Lung (tissue), 12 donors: Measurements from ENCODE around the gene AURKA. TPM values are rescaled to one million over a fixed set of nuclear protein-coding genes. Genes with fewer than 3 reads are reported as not detected.
"Not testable (repeated sequence)": the region's sequence is repeated elsewhere in the genome, so short reads cannot be mapped to it uniquely, and the experiment has no call there.

Experiments used
- ATAC-seq: fragments of 200-7000 bp; cut with Tn5 transposase; one replicate; pipeline ENCODE4 v1.9.1; 2020; ENCODE audit warnings: moderate number of reproducible peaks; ENCODE audit not compliant: insufficient read depth, low FRiP score
- DNase-seq, 3 donors: peaks; one replicate each; pipeline ENCODE4 v3.0.0-alpha.2; 2013 to 2017
- H3K27ac ChIP-seq, 2 donors: one replicate each; pipeline ENCODE4 v1.5.1; 2013; ENCODE audit warnings: mild to moderate bottlenecking in 2 of 2, moderate library complexity in 2 of 2, control low read depth in 1 of 2, inconsistent platforms in 1 of 2, low read depth in 1 of 2, low read length in 1 of 2
- H3K27me3 ChIP-seq, 3 donors: one replicate each; pipeline ENCODE4 v1.5.1; 2013; ENCODE audit warnings: low read length in 2 of 3; ENCODE audit not compliant: control insufficient read depth in 3 of 3, insufficient read depth in 3 of 3
- H3K36me3 ChIP-seq, 4 donors: one replicate each; pipeline ENCODE4 v1.5.1; 2013; ENCODE audit warnings: low read length in 4 of 4, mild to moderate bottlenecking in 1 of 4, moderate library complexity in 1 of 4; ENCODE audit not compliant: control insufficient read depth in 4 of 4, insufficient read depth in 4 of 4
- H3K4me1 ChIP-seq, 5 donors: one replicate each; pipeline ENCODE4 v1.5.1; 2013; ENCODE audit warnings: low read length in 5 of 5, mild to moderate bottlenecking in 2 of 5, moderate library complexity in 1 of 5; ENCODE audit not compliant: control insufficient read depth in 5 of 5, insufficient read depth in 5 of 5
- H3K4me3 ChIP-seq: one replicate; pipeline ENCODE4 v1.5.1; 2013; ENCODE audit warnings: mild to moderate bottlenecking, control low read depth, moderate library complexity
- H3K9ac ChIP-seq, 2 donors: one replicate each; pipeline ENCODE4 v1.5.1; 2013; ENCODE audit warnings: low read length in 2 of 2, control low read depth in 1 of 2; ENCODE audit not compliant: insufficient read depth in 1 of 2
- H3K9me3 ChIP-seq, 4 donors: one replicate each; pipeline ENCODE4 v1.5.1; 2013; ENCODE audit warnings: low read length in 3 of 4, mild to moderate bottlenecking in 1 of 4, moderate library complexity in 1 of 4; ENCODE audit not compliant: control insufficient read depth in 4 of 4, insufficient read depth in 3 of 4
- WGBS, 2 donors: extraction: QIAGEN DNeasy Blood & Tissue Kit; methylation state at CpG; one replicate each; pipeline ENCODE4 v1.1.7; 2013; 5-methylcytosine and 5-hydroxymethylcytosine counted together
- polyA plus RNA-seq, 2 donors: library from polyadenylated mRNA; stranded (reverse); fragments of 200-250 nt; gene quantifications; one replicate each; pipeline ENCODE4 v1.2.1, GENCODE V29; 2013
- total RNA-seq, 2 donors: library from RNA; depleted of rRNA in 1 of 2; stranded (reverse); fragments of >200 nt in 1 of 2; gene quantifications; one replicate each; pipeline ENCODE4 v1.2.1, GENCODE V29; 2014 to 2021
- TF ChIP-seq, protein P1 (sequence below): IDR thresholded peaks from 2 replicates; pipeline ENCODE4 v1.5.1; 2012; ENCODE audit warnings: mild to moderate bottlenecking; ENCODE audit errors: control extremely low read depth, extremely low read depth
- donor health status: control.
- donor health status: control.
- donor health status: Bipolar disorder and iron deficiency.
- donor health status: healthy.
- donor health status: DM: yes; HTN: yes; CAD: no.

AURKA gene
- total and polyA plus RNA-seq, 4 donors: 1.5 to 6.2 (median 3.2) TPM

DNA sequence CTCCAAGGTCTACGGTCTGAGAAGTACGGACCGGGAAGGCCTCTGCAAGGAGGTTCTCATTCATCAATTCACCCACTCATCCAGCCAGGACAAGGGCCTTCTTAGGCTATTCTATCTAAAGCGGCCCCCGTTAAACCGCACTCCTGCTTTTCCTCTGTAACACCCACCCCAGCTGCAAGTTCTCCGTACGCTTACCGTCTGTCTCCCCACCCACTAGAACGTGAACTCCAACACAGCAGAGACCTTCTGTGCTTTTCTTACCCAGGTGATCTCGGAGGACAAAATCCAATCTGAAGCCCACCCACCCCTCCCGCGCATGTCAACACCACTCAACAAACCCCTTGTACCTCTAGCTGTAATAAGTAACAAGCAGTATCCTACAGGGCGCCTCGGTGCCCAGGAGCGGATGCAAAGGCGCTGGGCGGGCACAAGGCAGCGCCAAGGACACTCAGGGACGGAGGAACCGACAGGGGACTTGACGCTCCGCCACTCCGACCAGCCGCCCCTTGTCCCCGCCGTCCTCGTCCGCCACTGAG is 351 bp downstream of the AURKA start:
- ATAC-seq: peak; percentile 14
- H3K4me3 ChIP-seq: peak overlapping the region; percentile 76
- no peak for DNase-seq
- peak overlapping the region; percentile 62 to 88 for H3K27ac ChIP-seq
- WGBS, 2 donors: 0 to 1% methylated on average over 29 of the region's 29 CpGs
- H3K9me3 ChIP-seq: no peaks in the 10 kb centered on the region
- H3K9ac ChIP-seq: peak overlapping the region; percentile 42 to 85
- H3K4me1 ChIP-seq: peaks cover 5 to 20% (median 11%) of the 10 kb centered on the region in 5 donors
- TF ChIP-seq, protein P1, sequence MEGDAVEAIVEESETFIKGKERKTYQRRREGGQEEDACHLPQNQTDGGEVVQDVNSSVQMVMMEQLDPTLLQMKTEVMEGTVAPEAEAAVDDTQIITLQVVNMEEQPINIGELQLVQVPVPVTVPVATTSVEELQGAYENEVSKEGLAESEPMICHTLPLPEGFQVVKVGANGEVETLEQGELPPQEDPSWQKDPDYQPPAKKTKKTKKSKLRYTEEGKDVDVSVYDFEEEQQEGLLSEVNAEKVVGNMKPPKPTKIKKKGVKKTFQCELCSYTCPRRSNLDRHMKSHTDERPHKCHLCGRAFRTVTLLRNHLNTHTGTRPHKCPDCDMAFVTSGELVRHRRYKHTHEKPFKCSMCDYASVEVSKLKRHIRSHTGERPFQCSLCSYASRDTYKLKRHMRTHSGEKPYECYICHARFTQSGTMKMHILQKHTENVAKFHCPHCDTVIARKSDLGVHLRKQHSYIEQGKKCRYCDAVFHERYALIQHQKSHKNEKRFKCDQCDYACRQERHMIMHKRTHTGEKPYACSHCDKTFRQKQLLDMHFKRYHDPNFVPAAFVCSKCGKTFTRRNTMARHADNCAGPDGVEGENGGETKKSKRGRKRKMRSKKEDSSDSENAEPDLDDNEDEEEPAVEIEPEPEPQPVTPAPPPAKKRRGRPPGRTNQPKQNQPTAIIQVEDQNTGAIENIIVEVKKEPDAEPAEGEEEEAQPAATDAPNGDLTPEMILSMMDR: no peak
- peaks cover 9 to 11% (median 10%) of the 10 kb centered on the region in 4 donors for H3K36me3 ChIP-seq
- no peaks in the 10 kb centered on the region for H3K27me3 ChIP-seq

DNA sequence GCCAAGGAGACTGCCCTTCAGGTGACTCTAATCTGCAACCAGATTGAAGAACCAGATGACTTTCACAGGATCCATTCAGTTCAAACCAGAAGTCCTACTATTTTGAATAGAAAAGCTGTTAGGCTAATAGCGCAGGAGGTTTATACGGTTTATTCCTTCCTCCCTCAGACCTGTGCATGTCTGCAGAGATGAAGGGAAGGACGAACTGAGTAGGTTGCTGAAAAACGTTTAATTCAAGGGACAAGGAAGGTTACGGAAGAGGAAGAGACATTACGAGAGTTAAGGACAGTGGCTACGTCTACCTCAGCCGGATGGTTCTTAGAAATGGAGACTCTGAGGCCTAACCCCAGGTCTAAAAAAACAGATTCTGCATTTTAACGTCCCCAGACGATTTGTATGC is 978 bp downstream of the AURKA start:
- DNase-seq (no peak), ATAC-seq (no peak)
- TF ChIP-seq, protein P1: no peak
- Histone ChIP-seq H3K9me3 (no peaks in the 10 kb centered on the region), H3K27ac (no peak overlapping the region), H3K27me3 (no peaks in the 10 kb centered on the region), H3K4me1 (peaks cover 5 to 20% (median 11%) of the 10 kb centered on the region in 5 donors), H3K36me3 (peaks cover 9 to 15% (median 9%) of the 10 kb centered on the region in 4 donors), H3K9ac (peak overlapping the region; percentile 28 to 43), H3K4me3 (no peak overlapping the region)
- WGBS, 2 donors: 21 to 26% methylated on average over 10 of the region's 10 CpGs

DNA sequence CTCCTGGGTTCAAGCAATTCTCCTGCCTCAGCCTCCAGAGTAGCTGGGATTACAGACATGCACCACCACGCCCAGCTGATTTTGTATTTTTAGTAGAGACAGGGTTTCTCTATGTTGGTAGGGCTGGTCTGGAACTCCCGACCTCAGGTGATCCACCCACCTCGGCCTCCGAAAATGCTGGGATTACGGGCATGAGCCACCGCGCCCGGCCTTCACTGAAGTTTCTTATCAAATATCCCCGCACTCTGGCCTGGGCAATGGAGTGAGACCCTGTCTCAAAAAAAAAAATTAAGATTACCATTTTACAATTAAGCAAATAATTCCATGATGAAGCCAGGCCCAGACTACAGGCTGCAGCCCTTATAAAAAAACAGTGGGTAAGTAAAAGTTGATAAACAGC is 1.6 kb downstream of the AURKA start:
- Histone ChIP-seq H3K36me3 (peaks cover 3 to 19% (median 7%) of the 10 kb centered on the region in 4 donors), H3K4me1 (peaks cover 5 to 20% (median 11%) of the 10 kb centered on the region in 5 donors)
- not testable (repeated sequence) for DNase-seq, ATAC-seq, H3K9ac ChIP-seq, H3K27me3 ChIP-seq, H3K9me3 ChIP-seq, H3K4me3 ChIP-seq, H3K27ac ChIP-seq
- WGBS, 2 donors: 97% methylated on average over 9 of the region's 9 CpGs

DNA sequence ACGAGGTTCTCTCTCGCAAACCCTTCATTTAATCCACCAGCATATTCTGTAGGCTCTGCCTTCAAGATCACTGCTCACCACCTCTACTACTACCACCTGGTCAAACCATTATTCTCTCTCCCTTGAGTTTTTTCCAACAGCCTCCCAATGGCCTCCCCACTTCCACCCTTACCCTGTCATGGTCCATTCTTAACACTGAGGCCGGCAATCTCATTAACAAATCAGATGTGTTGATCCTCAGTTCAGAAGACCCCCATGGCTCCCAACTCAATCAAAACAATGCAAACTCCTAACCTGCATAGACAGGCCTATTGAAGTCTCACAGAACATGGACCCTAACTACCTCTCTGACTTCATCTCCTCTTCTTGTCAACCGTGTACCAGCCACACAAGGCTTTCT is 2.2 kb downstream of the AURKA start:
- H3K4me1 ChIP-seq: peaks cover 5 to 20% (median 11%) of the 10 kb centered on the region in 5 donors
- 96 to 99% methylated on average over 4 of the region's 4 CpGs for WGBS, 2 donors
- no peaks in the 10 kb centered on the region for H3K27me3 ChIP-seq
- H3K9me3 ChIP-seq: no peaks in the 10 kb centered on the region
- no peak overlapping the region for H3K9ac ChIP-seq
- DNase-seq (no peak), ATAC-seq (no peak)
- H3K4me3 ChIP-seq: no peak overlapping the region
- no peak overlapping the region for H3K27ac ChIP-seq
- TF ChIP-seq, protein P1: no peak
- H3K36me3 ChIP-seq: peaks cover 0 to 14% (median 8%) of the 10 kb centered on the region in 4 donors
